GM18519 (cell line): ENCODE measurements around the gene FAM131B.

Experiments
- ATAC-seq: cut with Tn5 transposase; IDR thresholded peaks from one replicate; pipeline ENCODE4 v1.9.1; 2021; ENCODE audit warnings: mild to moderate bottlenecking, moderate library complexity; ENCODE audit not compliant: unreplicated experiment, low FRiP score

FAM131B gene

DNA sequence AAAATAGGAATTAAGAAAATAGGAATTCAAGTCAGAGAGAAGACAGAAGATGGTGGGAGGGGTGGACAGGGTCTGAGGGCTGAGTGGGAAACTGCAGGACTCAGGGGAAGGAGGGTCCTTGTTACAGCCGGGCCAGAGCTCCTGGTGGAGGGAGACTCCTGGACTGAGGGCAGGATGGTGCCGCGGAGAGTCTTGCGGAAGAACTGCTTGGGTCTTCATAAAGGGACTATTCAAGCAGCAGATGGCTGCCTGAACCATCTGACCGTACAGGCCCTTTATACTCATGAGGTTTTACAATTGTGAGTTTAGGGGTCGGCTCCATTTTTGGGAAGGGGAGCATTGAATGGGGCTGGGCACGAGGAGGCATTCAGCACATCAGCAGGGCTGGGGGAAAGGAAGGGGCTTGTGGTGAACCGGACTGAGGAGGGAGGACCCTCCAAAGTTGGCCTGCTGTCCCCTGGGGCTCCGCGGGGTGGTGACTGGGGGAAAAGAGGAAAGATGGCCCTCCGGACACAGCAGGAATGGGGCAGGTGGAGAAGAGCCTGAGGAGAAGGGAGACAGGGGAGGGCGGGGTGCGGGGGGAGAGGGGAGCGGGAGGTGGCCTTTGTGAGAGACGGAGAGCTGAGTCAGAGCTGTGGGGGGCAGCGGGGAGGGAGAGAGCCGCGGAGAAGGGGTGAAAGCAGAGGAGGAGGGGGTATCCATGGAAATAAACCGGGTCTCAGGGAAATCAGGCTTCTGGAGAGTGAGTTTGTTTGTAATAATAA, 1.5 kb downstream of the FAM131B start:
- no peak for ATAC-seq

DNA sequence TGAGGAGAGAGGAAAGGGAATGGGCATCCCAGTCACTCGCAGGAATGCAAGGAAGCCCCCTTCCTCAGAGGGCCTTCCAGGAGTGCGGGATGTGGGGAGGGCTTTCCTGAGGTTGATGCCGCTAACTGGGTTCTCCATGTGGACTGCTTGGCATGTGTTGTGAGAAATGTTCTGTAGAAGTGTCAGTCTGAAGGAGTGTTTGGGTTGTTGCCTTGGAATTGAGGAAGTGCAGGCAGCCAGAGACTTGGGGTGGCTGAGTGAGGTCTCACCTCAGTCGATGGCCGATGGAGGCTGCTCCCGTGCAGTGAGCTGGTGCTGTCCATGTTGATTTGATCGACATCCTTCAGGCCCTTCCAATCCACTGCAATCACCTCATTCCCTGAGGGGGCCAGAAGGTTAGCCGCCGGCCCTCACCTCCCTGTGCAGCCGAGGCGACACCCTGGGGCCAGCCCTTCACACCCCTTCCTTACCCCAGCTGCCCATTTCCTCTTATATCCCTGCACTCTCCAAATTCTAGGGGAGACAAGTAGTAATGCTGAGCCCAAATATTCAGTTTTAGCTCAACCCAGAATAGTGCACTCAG, 2.7 kb downstream of the FAM131B start:
- no peak for ATAC-seq

DNA sequence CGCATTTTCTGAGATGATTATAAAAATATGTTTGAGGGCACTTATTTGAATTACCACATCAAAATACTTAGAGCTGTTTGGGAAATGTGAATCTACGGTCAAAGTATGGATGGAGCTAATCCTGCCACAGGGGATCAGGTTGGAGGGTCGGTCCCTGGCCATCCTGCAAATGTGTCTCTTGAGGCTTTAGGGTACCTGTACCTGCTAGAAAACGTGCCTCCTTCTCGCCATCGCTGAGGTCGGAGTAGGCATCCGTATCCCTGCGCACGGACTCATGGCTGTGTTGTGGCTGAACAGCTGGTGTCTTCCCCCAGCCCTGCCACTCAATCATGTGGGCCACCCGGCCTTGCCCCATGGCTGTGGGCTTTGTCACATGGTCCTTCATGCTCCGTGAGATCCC, 3.9 kb downstream of the FAM131B start:
- no peak for ATAC-seq

DNA sequence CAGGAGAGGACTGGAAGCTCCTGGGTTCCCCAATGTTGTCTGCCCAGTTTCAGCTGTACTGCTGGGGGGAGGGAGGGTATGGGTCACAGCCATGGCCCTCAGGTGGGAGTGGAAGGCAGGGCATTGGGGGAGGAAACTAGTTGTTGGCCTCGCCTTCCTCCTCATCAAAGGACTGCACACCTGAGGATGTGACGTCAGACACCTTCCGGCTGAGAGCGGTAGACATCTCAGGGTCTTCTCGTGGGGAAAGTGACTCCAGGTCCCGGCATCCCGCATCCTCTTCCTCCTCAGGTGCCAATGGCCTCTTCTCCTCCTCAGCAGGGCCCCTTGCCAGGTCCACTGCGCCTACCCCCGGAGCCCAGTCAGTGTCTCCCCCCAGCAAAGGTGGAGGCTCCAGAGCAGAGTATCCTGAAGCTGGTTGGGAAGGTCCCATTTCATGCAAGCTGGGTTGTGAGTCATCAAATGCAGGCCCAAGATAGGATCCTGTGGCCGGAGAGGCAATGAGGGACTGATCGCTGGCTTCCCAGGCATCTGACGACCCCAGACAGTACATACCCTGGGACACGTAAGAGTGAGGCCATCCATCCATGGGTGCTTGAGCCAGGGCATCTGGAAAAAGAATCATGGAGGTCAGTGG, 6.0 kb downstream of the FAM131B start:
- ATAC-seq, result no peak

DNA sequence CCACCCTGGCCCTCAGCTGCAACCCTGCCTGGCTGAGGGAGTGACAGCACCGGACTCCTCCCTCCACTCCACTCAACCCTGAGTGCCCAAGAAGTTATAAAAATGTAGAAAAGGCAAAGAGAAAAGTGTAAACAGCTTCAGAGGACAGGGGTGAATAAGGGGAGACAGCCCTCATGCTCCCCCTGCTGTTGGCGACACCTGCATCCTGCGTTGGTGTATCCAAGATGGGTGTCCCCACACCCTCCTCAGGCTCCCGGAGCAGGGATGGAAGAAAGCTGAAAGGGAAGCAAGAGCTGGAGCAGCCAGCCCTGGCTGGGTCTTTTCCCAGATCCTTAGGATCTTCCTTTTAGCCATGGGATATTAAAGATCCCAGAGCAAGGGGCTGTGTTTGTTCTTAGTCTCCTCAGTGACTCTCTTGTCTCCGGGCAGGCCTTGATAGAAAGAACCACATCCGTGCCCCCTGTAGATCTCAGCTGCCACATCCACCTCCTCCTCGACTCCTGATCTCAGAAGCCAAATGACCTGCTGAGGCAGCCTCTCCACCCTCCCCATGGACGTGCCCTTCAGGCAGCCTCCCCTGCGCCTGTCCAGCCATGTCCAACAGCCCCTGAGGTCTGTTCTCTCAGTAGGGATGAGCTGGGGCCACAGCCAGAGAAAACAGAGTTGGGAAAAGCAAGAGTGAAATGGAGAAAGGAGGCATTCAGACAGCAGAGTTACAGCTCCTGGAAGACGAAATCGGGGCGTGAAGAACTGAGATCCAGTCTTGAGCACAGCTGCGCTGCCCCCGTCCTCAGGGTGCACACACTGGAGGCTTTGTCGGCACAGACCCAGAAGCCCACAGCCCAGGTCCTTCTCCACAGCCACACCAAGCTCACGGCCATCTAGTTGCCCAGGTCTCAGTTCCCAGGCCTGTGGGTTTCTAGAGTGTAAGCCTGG, 6.8 kb downstream of the FAM131B start:
- ATAC-seq, result no peak

DNA sequence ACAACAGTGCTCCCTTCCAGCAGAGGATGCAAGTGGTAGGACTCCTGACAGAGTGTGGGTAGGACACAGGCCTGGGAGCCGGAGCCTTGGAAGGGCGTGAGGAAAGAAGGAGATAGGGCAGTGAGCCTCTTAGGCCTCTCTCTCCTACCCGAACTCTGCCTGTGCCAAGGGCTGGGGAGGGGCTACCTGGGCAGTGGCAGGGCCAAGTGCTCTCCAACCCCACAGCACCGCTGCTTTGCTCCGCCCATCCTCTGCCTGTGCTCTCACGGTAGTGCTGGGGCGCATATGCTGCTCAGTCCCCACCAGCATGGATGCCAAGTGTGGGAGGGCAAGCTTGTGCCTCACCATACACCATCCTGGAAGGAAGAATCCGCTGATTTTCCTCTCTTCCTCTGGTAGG, 7.5 kb downstream of the FAM131B start:
- ATAC-seq, result no peak

DNA sequence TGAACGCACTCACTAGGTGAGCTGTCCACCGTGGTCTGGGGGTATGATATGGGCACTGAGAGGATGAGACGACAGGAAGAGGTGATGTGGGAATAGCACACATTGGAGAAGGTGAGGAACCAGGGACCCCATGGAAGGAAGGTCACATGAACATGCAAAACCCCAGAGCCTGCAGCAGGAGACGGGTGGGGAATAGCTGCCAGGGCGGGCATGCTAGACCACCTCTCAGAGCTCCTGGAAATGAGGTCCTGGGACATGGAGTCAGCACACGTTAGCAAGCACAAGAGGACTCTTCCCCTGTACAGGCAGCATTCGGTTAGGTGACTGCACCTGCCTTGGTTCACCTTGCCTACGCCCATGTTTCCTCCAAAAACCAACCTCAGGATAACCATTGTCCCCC, 8.1 kb downstream of the FAM131B start:
- no peak for ATAC-seq

DNA sequence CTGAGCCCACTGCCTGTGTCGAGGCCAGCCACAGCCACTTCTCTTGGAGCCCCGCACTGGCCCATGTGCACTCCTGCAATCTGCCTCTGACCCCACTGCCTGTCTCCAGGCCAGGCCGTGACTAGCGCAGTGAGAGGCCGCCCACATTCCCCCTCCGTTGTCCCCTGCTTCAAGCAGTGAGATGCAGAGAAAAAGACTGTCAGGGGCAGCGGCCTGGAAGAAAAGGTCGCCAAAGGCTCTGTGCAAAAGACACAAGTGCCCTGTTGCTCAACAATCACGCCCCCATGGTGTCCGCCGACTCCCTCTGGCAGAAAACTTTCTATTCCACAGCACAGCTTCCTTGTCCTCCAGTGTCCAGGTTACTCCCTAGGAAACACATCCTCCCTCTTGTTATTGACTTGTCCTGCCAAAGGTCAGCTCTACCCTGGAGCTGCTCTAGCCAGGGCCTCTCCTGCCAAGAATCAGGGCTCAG, 9.9 kb downstream of the FAM131B start:
- no peak for ATAC-seq

DNA sequence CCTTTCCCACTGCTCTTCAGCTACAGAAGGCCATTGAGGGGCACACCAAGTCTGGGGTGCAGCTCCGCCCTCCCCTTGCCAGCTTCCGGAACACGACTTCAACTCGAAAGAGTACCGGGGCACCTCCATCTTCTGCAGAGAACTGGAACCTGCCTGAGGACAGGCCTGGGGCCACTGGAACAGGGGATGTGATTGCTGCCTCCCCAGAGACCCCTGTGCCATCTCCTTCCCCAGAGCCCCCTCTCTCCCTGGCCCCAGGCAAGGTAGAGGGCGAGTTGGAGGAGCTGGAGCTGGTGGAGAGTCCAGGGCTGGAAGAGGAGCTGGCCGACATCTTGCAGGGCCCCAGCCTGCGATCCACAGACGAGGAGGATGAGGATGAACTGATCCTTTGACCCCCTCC, 10.9 kb downstream of the FAM131B start:
- no peak for ATAC-seq

DNA sequence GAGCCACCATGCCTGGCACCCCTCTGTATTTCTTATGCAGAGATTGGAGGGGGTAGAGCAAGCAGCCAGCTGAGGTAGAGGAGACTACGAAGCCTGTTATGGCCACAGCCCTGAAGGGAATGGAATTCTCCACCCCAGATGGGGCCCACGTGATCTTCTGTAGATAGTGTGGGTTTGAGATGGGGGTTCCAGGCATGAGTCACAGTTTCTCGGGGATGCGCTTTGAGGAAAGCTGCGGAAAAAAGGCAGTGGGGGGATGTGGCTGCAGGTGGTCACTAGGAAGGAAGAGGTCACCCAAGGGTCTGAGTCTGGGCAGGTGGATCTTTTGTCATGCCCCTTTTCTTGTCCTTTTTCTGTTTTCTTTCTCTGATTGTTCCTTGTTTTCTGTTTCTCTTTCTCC, 11.5 kb downstream of the FAM131B start:
- no peak for ATAC-seq

DNA sequence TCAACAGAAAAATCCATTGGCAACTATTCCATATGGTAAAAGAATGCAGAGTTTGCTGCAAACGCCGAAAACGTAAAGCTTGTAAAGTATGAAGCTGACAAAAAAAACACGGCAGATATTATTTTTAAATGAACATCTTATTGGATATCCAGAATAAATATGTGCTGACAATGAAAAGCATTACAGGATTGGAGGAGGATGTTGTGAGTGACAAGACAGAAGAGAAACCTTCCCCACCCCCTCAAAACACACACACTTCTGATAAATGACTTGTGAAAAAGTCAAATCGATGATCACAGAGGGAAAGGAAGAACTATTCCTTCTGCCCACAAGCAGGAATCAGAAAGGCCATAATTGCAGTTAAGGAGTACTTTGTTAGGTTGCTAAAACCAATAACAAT, 14.6 kb downstream of the FAM131B start:
- ATAC-seq, result no peak

DNA sequence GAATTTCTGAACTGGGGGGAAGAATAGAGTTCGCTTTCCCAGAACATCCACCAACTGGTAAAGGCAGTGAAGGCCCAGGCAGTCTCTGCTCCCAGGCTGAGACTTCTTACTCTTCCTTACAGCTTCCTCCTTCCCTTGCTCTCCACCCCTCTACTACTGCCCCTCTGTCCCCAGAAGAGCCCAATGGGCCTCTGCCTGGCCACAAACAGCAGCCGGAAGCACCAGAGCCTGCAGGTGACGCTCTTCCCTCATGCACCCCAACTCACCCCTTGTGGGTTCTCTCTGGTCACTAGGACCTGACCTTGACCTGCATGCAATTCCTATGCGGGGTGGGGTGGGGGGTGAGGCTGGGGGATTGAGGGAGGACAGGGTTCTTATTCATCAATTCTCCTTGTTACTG, 16.5 kb downstream of the FAM131B start:
- ATAC-seq, result no peak

DNA sequence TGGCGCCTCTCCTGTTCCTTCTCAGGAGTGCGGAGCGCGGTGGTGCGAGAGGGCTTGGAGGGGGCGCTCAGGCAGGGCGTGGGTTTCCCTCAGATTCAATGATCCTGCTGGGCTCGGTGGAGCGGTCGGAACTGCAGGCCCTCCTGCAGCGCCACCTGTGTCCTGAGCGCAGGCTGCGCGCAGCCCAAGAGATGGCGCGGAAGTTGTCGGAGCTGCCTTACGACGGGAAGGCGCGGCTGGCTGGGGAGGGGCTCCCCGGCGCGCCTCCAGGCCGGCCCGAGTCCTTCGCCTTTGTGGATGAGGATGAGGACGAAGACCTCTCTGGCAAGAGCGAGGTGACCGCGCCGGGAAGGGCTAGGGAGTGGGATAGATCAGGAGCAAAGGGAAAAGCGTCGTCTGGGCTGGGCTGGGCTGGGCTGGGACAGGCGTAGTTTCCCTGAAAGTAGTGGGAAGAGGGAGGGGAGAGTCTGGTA, 17.0 kb downstream of the FAM131B start:
- peak; percentile 92 for ATAC-seq

DNA sequence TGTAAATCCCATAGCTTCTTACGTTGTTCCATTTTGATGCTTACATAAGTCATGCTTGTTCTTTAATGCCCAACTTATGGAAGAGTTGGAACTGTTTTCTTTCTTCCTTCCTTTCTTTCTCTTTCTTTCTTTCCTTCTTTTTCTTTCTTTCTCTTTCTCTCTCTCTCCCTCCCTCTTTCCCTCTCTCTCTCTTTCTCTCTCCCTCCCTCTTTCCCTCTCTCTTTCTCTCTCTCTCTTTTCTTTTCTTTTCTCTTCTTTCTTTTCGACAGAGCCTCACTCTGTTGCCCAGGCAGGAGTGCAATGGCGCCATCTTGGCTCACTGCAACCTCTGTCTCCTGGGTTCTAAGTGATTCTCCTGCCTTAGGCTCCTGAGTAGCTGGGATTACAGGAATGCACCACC, 18.9 kb downstream of the FAM131B start:
- ATAC-seq, result no peak

DNA sequence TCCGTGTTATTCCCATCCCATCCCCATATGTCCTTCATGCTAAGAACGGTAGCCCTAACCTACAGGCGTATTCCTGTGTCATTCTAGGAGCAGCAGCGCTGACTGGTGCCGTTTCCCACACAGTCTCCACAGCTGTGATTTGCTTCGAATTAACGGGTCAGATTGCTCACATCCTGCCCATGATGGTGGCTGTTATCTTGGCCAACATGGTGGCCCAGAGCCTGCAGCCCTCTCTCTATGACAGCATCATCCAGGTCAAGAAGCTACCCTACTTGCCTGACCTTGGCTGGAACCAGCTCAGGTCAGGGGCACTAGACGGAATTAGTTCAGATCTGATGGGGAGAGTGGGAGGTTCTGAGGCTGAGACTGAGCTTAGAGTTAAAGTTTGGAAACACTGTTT, 20.7 kb downstream of the FAM131B start:
- ATAC-seq, result no peak

DNA sequence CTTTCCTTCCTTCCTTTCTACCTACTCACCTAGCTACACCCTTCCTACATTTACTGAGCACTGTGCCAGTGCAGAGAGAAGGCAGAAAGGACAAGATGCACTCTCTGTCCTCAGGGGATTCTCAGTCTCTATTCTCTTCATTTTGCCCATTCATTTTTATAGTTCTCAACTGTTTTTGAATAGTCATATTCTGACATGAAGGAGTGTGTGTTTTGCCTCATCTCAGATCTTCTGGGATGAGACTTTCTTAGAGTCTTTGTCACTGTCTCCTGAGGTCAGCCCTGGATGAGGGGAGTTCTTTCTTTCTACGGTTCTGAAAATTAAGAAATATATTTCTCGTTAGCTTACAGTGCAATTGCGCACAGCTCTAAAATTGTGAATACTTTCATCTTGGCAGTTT, 25.3 kb downstream of the FAM131B start:
- no peak for ATAC-seq

DNA sequence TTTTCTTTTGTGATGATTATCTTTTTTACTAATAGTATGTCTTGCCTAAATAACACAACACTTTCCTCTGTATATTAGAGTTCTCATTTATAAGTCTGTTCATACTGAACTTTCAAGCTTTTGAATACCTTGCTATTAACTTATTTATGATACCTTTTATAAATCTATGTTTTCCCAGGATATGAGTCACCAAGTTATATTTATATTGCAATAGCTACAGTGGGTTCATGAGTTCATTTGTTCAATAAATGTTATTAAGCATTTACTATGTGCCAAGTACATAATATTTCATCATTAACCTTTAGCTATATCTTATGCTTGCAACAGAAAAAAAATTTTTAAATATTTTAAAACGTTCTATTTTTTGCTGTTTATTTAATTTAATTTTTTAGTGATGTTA, 28.3 kb downstream of the FAM131B start:
- no peak for ATAC-seq

DNA sequence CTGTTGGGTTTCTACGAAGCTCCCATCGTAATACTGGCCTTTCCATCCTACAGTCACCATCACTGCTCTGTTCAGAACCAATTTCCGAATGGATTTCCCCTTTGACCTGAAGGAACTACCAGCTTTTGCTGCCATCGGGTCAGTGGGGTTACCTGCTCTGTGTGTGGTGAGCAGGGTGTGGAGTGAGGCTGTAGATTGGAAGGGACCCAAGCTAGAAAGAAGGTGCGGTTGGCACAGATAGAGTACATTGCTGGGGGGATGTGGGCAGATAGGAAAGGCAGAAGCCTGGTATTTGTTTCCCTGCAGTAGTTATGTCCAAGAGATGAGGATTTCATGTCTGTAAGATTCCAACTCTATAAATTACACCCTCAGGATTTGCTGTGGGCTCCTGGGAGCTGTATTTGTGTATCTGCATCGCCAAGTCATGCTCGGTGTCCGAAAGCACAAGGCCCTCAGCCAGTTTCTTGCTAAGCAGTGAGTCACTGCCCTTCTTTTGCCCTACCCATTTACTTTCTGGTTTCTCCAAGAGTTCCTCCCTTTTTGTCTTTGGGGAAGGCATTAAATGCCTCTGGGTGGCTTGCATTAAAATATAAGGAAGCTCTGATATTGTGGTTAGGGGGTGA, 31.2 kb downstream of the FAM131B start:
- ATAC-seq, result no peak

DNA sequence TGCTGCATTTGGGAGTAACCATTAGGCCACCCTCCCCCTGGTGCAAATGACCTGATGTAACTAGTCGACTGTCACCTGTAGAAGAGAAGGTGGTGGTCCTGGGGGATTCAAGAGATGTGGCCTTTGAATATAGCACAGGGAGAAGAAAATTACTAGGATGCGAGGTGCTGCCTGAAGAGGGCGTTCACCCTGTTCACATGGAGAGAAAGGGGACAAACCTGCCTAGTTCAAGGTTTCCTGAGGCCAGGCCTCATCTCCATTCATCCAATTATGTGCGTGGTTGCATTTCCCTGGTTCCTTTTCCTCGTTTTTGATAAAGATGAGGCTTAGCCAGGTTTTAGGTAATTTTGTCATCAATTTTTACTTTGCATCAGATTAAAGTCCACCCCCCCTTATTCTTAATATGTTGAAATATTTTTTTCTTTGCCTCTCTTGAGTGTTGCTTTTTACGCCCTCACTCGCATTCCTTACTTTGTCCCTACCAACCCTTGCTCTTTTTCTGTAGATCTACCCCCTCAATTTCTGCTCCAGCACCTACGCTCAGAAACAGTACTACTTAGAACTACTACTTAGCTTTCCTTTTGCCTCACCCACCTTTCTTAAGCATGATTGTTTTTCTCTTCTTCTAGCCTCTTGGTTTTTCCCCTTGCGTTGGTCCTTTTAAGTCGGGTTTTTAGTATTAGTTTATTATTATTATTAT, 32.9 kb downstream of the FAM131B start:
- ATAC-seq, result no peak

DNA sequence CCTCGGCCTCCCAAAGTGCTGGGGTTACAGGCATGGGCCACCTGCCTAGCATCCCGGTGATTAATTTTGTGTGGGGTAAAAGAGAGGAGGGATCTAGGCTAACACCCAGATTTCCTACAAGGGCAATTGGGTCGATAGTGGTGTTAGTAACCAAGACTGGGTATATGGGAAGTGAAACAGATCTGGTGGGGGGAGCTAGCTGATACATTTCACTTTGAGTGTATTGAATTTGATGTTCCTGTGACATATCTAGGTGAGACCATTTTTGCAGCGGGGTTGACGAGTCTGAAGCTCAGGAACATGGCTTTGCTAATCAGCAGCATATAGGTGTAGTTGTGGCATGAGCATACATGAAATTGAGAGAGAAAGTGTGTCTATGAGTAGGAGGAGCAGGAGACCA, 34.6 kb downstream of the FAM131B start:
- peak; percentile 58 for ATAC-seq
